DND-41 (cell line): ENCODE measurements around the gene TMEM259.

Experiments
- ATAC-seq: fragments of 200-7000 bp; cut with Tn5 transposase; 3 replicates; pipeline ENCODE4 v1.9.1; 2021; ENCODE audit warnings: low read depth; ENCODE audit not compliant: insufficient read depth
- DNase-seq: peaks from one replicate; pipeline ENCODE4 v3.0.0-alpha.2; 2020
- H2AFZ ChIP-seq: 2 replicates; pipeline ENCODE4 v1.6.0; 2012; ENCODE audit warnings: low read depth, low read length
- H3K27ac ChIP-seq: 2 replicates; pipeline ENCODE4 v1.5.1; 2012; ENCODE audit warnings: low read length, inconsistent platforms
- H3K27me3 ChIP-seq: fragments of 200-600 bp; sonication (generic); 2 replicates; pipeline ENCODE4 v1.6.0; 2012; ENCODE audit warnings: low read length, mild to moderate bottlenecking, inconsistent platforms; ENCODE audit not compliant: insufficient read depth, poor library complexity
- H3K36me3 ChIP-seq: 2 replicates; pipeline ENCODE4 v1.5.1; 2012; ENCODE audit warnings: low read length, inconsistent platforms; ENCODE audit not compliant: insufficient read depth
- H3K4me1 ChIP-seq: 2 replicates; pipeline ENCODE4 v1.5.1; 2012; ENCODE audit warnings: mild to moderate bottlenecking, low read length; ENCODE audit not compliant: insufficient read depth
- H3K4me2 ChIP-seq: 2 replicates; pipeline ENCODE4 v1.6.0; 2012; ENCODE audit warnings: mild to moderate bottlenecking, moderate library complexity, low read length, inconsistent platforms; ENCODE audit not compliant: insufficient read depth
- H3K4me3 ChIP-seq, 2 experiments: fragments of 200-600 bp in 1 of 2; shearing (Covaris generic) in 1 of 2; 2 replicates each; pipeline ENCODE4 v1.5.1; 2012 to 2016; ENCODE audit warnings: inconsistent platforms in 2 of 2, low read length in 2 of 2, mild to moderate bottlenecking in 2 of 2, low read depth in 1 of 2, moderate library complexity in 1 of 2
- H3K79me2 ChIP-seq: 2 replicates; pipeline ENCODE4 v1.6.0; 2012; ENCODE audit warnings: low read length, inconsistent platforms; ENCODE audit not compliant: insufficient read depth
- H3K9ac ChIP-seq: 2 replicates; pipeline ENCODE4 v1.6.0; 2012; ENCODE audit warnings: low read depth, mild to moderate bottlenecking, inconsistent platforms, low read length, moderate library complexity
- H3K9me3 ChIP-seq: 2 replicates; pipeline ENCODE4 v1.5.1; 2012; ENCODE audit warnings: low read length, moderate library complexity, mild to moderate bottlenecking, inconsistent platforms; ENCODE audit not compliant: insufficient read depth, severe bottlenecking
- H4K20me1 ChIP-seq: 2 replicates; pipeline ENCODE4 v1.6.0; 2012; ENCODE audit warnings: low read length; ENCODE audit not compliant: insufficient read depth
- EZH2 ChIP-seq: IDR thresholded peaks from 3 replicates; pipeline ENCODE4 v1.6.1; 2012; ENCODE audit warnings: borderline replicate concordance, low read depth, mild to moderate bottlenecking, moderate library complexity, low read length, inconsistent platforms; ENCODE audit not compliant: severe bottlenecking
- TF ChIP-seq, protein P1 (sequence below): IDR thresholded peaks from 2 replicates; pipeline ENCODE4 v1.5.1; 2012; ENCODE audit warnings: borderline replicate concordance, low read length, moderate library complexity, mild to moderate bottlenecking; ENCODE audit not compliant: poor library complexity, severe bottlenecking; ENCODE audit errors: extremely low read depth

TMEM259 gene

DNA sequence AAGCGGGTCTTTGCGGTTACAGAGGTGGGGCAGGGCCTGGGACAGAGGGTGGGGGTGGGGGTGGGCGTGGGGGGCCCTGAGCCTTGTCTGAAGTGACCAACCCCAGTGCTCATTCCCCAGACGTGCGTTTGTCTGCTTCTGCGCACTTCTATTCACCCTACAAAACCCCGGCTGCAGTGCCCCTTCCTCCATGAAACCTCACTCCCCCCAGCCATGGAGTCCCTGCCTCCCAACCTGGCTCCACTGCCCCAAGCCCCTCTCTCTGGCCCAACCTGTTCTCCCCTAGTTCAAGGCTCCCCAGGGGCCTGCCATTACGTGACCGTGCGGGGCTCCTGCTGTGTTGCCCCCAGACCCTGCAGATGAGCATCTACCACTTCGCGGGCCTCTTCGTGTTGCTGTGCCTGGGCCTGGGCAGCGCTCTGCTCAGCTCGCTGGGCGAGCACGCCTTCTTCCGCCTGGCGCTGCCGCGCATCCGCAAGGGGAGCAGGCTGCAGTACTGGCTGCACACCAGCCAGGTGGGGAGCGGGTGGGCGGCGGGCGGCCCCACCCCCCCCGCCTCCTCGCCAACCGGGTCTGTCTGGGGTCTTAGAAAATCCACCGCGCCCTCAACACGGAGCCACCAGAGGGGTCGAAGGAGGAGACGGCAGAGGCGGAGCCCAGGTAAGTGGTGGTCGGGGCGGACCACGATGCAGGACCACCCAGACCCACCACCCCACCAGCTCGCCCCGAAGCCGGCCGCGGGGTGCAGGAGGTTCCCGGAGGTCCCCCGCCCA, 12.5 kb downstream of the TMEM259 start:
- Histone ChIP-seq H3K4me2 (no peak overlapping the region), H3K4me3 (no peak overlapping the region), H3K9ac (no peak overlapping the region), H4K20me1 (peaks cover 28% of the 10 kb centered on the region), H3K36me3 (peaks cover 43% of the 10 kb centered on the region), H3K9me3 (no peaks in the 10 kb centered on the region), H2AFZ (no peak overlapping the region), H3K27ac (no peak overlapping the region), H3K27me3 (no peaks in the 10 kb centered on the region), H3K4me1 (no peaks in the 10 kb centered on the region), H3K79me2 (peaks cover 7% of the 10 kb centered on the region)
- ATAC-seq (peak; percentile 20; the same call in 1 of the 3 replicates), DNase-seq (no peak)
- TF ChIP-seq EZH2, result no peak
- TF ChIP-seq, protein P1, sequence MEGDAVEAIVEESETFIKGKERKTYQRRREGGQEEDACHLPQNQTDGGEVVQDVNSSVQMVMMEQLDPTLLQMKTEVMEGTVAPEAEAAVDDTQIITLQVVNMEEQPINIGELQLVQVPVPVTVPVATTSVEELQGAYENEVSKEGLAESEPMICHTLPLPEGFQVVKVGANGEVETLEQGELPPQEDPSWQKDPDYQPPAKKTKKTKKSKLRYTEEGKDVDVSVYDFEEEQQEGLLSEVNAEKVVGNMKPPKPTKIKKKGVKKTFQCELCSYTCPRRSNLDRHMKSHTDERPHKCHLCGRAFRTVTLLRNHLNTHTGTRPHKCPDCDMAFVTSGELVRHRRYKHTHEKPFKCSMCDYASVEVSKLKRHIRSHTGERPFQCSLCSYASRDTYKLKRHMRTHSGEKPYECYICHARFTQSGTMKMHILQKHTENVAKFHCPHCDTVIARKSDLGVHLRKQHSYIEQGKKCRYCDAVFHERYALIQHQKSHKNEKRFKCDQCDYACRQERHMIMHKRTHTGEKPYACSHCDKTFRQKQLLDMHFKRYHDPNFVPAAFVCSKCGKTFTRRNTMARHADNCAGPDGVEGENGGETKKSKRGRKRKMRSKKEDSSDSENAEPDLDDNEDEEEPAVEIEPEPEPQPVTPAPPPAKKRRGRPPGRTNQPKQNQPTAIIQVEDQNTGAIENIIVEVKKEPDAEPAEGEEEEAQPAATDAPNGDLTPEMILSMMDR, result no peak

DNA sequence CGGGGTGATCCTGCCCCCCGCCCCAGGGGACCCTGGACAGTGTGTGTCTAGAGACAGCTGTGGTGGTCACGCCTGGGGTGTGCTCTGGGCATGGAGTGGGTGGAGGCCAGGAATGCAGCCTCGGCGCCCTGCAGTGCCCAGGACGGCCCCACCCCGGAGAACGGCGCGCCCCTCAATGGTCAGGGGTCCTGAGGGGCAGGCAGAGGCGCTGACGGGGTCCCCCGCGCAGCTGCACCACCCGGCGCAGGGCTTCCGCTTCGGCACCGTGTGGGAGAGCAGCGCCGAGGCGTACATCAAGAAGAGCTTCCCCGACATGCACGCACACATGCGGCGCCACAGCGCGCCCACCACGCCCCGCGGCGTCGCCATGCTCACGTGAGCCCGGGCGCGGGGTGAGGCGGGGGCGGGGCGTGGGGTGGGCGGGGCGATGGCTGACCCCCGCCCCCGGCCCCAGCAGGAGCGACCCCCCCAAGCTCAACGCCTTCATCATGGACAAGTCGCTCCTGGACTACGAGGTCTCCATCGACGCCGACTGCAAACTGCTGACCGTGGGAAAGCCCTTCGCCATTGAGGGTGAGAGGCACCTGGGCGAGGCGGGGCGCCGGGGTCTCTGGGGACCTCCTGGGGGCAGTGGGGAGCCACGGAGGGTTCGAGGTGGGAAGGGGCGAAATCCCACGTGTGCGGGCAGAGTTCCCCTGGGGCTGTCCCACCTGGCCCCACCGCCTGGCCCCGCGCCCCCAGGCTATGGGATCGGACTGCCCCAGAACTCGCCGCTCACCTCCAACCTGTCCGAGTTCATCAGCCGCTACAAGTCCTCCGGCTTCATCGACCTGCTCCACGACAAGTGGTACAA, 13.3 kb downstream of the TMEM259 start:
- H3K4me3 ChIP-seq, result no peak overlapping the region
- no peak overlapping the region for H3K4me2 ChIP-seq
- no peaks in the 10 kb centered on the region for H3K79me2 ChIP-seq
- H3K36me3 ChIP-seq, result peaks cover 36% of the 10 kb centered on the region
- H3K9ac ChIP-seq, result no peak overlapping the region
- no peaks in the 10 kb centered on the region for H3K9me3 ChIP-seq
- peaks cover 21% of the 10 kb centered on the region for H4K20me1 ChIP-seq
- no peaks in the 10 kb centered on the region for H3K27me3 ChIP-seq
- ATAC-seq, result no peak
- no peaks in the 10 kb centered on the region for H3K4me1 ChIP-seq
- DNase-seq, result no peak
- TF ChIP-seq EZH2, result no peak
- TF ChIP-seq, protein P1, result no peak
- no peak overlapping the region for H2AFZ ChIP-seq
- no peak overlapping the region for H3K27ac ChIP-seq

DNA sequence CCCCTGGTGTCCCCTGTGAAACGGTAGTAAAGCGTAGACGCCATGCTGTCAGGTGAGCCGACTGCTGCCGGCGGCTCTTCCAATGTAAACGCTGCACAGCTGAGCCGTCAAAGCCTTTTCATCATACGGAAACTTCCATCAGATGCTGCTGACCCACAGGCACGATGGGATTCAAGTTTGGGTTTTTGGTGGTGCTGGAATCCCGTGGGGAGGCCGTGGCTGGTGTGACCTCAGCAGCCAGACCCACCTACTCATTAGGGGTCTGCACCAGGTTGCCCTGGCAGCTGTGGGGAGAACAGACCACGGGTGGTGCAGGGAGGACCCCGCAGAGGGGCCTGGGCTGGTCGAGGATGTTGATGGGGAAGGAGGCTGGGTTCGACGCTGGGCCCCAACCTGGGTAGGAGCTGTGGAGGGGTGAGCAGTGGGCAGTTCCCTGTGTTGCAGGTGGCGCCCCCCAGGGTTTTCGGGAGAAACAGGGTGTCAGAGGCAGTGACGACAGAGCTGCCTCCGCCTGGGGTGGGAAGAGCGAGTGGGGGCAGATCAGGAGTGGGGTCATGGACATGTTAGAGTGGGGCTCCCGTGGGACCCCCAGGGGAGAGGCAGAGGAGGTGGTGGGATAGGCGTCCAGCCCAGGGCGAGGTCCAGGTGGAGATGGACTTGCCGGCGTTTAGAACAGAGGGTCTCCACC, 14.1 kb downstream of the TMEM259 start:
- DNase-seq, result no peak
- Histone ChIP-seq H3K27ac (no peak overlapping the region), H2AFZ (no peak overlapping the region), H3K9me3 (no peaks in the 10 kb centered on the region), H3K4me1 (no peaks in the 10 kb centered on the region; the same call in 1 of the 2 replicates), H4K20me1 (peaks cover 14% of the 10 kb centered on the region), H3K79me2 (no peaks in the 10 kb centered on the region), H3K36me3 (peaks cover 28% of the 10 kb centered on the region), H3K4me2 (no peak overlapping the region), H3K27me3 (no peaks in the 10 kb centered on the region), H3K4me3 (no peak overlapping the region), H3K9ac (no peak overlapping the region)
- TF ChIP-seq EZH2, result no peak
- TF ChIP-seq, protein P1, result no peak
- ATAC-seq, result no peak
